Lung (tissue), 12 donors: ENCODE data around the gene POC1B. TPM values are rescaled to one million over a fixed set of nuclear protein-coding genes. Genes with fewer than 3 reads are reported as not detected.

Source experiments
- ATAC-seq: fragments of 200-7000 bp; cut with Tn5 transposase; one replicate; pipeline ENCODE4 v1.9.1; 2020; ENCODE audit warnings: moderate number of reproducible peaks; ENCODE audit not compliant: insufficient read depth, low FRiP score
- DNase-seq, 3 donors: peaks; one replicate each; pipeline ENCODE4 v3.0.0-alpha.2; 2013 to 2017
- H3K27ac ChIP-seq, 2 donors: one replicate each; pipeline ENCODE4 v1.5.1; 2013; ENCODE audit warnings: mild to moderate bottlenecking in 2 of 2, moderate library complexity in 2 of 2, control low read depth in 1 of 2, inconsistent platforms in 1 of 2, low read depth in 1 of 2, low read length in 1 of 2
- H3K27me3 ChIP-seq, 3 donors: one replicate each; pipeline ENCODE4 v1.5.1; 2013; ENCODE audit warnings: low read length in 2 of 3; ENCODE audit not compliant: control insufficient read depth in 3 of 3, insufficient read depth in 3 of 3
- H3K36me3 ChIP-seq, 4 donors: one replicate each; pipeline ENCODE4 v1.5.1; 2013; ENCODE audit warnings: low read length in 4 of 4, mild to moderate bottlenecking in 1 of 4, moderate library complexity in 1 of 4; ENCODE audit not compliant: control insufficient read depth in 4 of 4, insufficient read depth in 4 of 4
- H3K4me1 ChIP-seq, 5 donors: one replicate each; pipeline ENCODE4 v1.5.1; 2013; ENCODE audit warnings: low read length in 5 of 5, mild to moderate bottlenecking in 2 of 5, moderate library complexity in 1 of 5; ENCODE audit not compliant: control insufficient read depth in 5 of 5, insufficient read depth in 5 of 5
- H3K4me3 ChIP-seq: one replicate; pipeline ENCODE4 v1.5.1; 2013; ENCODE audit warnings: mild to moderate bottlenecking, control low read depth, moderate library complexity
- H3K9ac ChIP-seq, 2 donors: one replicate each; pipeline ENCODE4 v1.5.1; 2013; ENCODE audit warnings: low read length in 2 of 2, control low read depth in 1 of 2; ENCODE audit not compliant: insufficient read depth in 1 of 2
- H3K9me3 ChIP-seq, 4 donors: one replicate each; pipeline ENCODE4 v1.5.1; 2013; ENCODE audit warnings: low read length in 3 of 4, mild to moderate bottlenecking in 1 of 4, moderate library complexity in 1 of 4; ENCODE audit not compliant: control insufficient read depth in 4 of 4, insufficient read depth in 3 of 4
- CTCF ChIP-seq: IDR thresholded peaks from 2 replicates; pipeline ENCODE4 v1.5.1; 2012; ENCODE audit warnings: mild to moderate bottlenecking; ENCODE audit errors: control extremely low read depth, extremely low read depth
- WGBS, 2 donors: extraction: QIAGEN DNeasy Blood & Tissue Kit; methylation state at CpG; one replicate each; pipeline ENCODE4 v1.1.7; 2013; 5-methylcytosine and 5-hydroxymethylcytosine counted together
- polyA plus RNA-seq, 2 donors: library from polyadenylated mRNA; stranded (reverse); fragments of 200-250 nt; gene quantifications; one replicate each; pipeline ENCODE4 v1.2.1, GENCODE V29; 2013
- total RNA-seq, 2 donors: library from RNA; depleted of rRNA in 1 of 2; stranded (reverse); fragments of >200 nt in 1 of 2; gene quantifications; one replicate each; pipeline ENCODE4 v1.2.1, GENCODE V29; 2014 to 2021
- donor health status: control.
- donor health status: control.
- donor health status: Bipolar disorder and iron deficiency.
- donor health status: healthy.
- donor health status: DM: yes; HTN: yes; CAD: no.

Gene POC1B
- total and polyA plus RNA-seq, 4 donors, result 6.9 to 32.6 (median 10.9) TPM

DNA sequence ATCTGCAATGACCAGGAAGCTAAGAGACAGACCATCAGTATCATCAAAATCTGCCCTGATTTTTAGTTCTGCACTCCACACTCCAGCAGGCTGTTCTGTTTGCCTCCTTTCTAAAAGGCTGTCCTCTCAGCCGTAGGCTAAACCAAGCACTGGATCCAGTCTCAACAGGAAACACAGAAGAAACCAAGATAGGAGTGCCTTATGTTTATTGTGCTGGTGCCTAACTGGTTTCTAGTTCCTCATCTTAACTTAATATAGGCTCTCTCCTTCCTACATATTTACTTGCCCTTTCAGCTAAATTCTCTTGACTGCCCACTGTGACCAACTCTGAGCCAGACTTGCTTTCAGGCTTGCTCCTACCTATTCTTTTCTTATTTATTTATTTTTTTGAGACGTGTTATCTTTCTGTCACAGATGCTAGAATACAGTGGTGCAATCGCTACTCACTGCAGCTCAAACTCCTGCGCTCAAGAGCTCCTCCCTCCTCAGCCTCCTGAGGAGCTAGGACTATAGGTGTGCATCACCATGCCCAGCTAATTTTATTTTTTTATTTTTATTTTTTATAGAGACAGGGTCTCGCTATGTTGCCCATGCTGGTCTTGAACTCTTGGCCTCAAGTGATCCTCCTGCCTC lies 32.1 kb downstream of the POC1B start:
- ATAC-seq (no peak), DNase-seq (no peak)
- Histone ChIP-seq H3K4me1 (no peaks in the 10 kb centered on the region), H3K27ac (no peak overlapping the region), H3K36me3 (peaks cover 0 to 14% (median 0%) of the 10 kb centered on the region in 4 donors), H3K9ac (no peak overlapping the region), H3K9me3 (no peaks in the 10 kb centered on the region), H3K4me3 (no peak overlapping the region), H3K27me3 (no peaks in the 10 kb centered on the region)
- 82 to 91% methylated on average over 5 of the region's 5 CpGs for WGBS, 2 donors
- TF ChIP-seq CTCF, result no peak

DNA sequence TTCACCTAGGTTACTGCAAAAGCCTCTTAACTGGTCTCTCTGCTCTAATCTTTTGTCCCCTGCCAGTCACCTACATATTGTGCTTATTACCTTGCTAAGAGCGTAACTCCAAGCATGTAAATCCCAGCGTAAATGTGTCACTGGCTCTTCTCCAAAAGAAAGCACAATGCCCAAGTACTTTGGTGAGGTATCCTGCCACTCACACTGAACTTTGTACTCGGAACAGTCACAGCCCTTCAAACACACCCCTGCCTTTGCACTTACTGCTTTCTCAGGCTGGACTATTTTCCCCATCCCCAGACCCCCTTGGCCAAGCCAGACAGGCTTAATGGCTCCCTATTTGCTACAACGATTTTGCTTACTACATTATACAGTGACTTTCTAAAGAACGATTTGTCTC lies 33.0 kb downstream of the POC1B start:
- Histone ChIP-seq H3K36me3 (peaks cover 0 to 14% (median 0%) of the 10 kb centered on the region in 4 donors), H3K27me3 (no peaks in the 10 kb centered on the region), H3K4me1 (no peaks in the 10 kb centered on the region), H3K27ac (no peak overlapping the region), H3K4me3 (no peak overlapping the region), H3K9me3 (no peaks in the 10 kb centered on the region), H3K9ac (no peak overlapping the region)
- no peak for DNase-seq
- ATAC-seq, result no peak
- no peak for TF ChIP-seq CTCF
- WGBS, 2 donors, result 66 to 85% methylated on average over 5 of the region's 5 CpGs

DNA sequence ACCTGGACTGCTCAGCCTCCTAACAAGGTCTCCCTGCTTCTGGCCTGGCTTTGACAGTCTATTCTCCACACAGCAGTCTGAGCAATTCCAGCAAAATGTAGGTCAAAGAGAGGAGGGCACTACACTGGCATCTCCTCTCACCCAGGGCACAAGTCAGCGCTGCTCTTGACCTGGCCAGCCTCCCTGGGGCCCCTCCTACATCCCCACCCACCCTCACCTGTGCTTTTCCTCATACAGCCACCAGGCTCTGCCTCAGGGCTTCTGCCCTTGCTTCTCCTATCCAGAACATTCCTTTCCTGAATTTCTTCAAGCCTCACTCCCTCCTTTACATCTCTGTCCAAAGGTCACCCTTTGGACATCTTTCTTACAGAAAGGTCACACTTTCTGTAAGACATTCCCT lies 34.9 kb downstream of the POC1B start:
- Histone ChIP-seq H3K9me3 (no peaks in the 10 kb centered on the region), H3K36me3 (peaks cover 0 to 13% (median 1%) of the 10 kb centered on the region in 4 donors), H3K4me3 (no peak overlapping the region), H3K27me3 (no peaks in the 10 kb centered on the region), H3K9ac (no peak overlapping the region), H3K27ac (no peak overlapping the region), H3K4me1 (no peaks in the 10 kb centered on the region)
- WGBS, 2 donors, result 100% methylated on average over 1 of the region's 1 CpG
- no peak for DNase-seq
- ATAC-seq, result no peak
- TF ChIP-seq CTCF, result no peak

DNA sequence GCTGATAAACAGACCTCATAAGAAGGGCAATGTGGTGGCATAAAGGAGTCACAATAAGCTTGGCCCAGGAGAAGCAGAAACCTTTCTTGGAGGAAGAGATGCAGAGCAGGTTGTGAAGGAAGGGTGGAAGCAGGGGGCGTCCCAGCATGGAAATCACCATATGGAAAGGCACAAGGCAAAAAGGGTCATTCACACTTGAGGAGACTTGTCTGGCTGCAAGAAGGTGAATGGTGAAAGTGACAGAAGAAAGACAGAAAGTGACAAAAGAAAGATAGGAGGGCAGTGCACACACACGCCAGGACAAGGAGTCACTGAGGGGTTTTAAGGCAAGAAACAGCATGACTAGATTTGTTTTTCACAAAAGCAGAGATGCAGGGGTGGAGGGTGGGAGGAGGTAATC lies 39.6 kb downstream of the POC1B start:
- TF ChIP-seq CTCF, result no peak
- ATAC-seq (no peak), DNase-seq (no peak)
- H3K27ac ChIP-seq, result no peak overlapping the region
- peaks cover 0 to 14% (median 1%) of the 10 kb centered on the region in 4 donors for H3K36me3 ChIP-seq
- 94 to 100% methylated on average over 2 of the region's 2 CpGs for WGBS, 2 donors
- no peaks in the 10 kb centered on the region for H3K9me3 ChIP-seq
- no peak overlapping the region for H3K9ac ChIP-seq
- no peaks in the 10 kb centered on the region for H3K27me3 ChIP-seq
- H3K4me1 ChIP-seq, result peaks cover 0 to 5% (median 2%) of the 10 kb centered on the region in 5 donors
- no peak overlapping the region for H3K4me3 ChIP-seq
